ENCODE data around the gene LAMA2. TPM values are rescaled to one million over a fixed set of nuclear protein-coding genes. Genes with fewer than 3 reads are reported as not detected.

The LAMA2 gene
- 92.0 and 112 TPM in 2 replicates for total RNA-seq (2014; rRNA removed)
- 17.5 TPM for polyA plus RNA-seq (2012)

- DNase-seq (ENCODE audit: low read depth), result peak; percentile 94
Measured at GRCh38 chr6:128882991-128883611, at the start of gene LAMA2. LAMA2 (plus strand) TSS chr6:128883138; CDS start chr6:128883246, 108 bp downstream.

- no peak for DNase-seq (ENCODE audit: low read depth)
Measured at GRCh38 chr6:128836761-128837160, 46.2 kb upstream of the LAMA2 start.

- no peak for DNase-seq (ENCODE audit: low read depth)
Measured at GRCh38 chr6:128841518-128841917, 41.4 kb upstream of the LAMA2 start.

- DNase-seq (ENCODE audit: low read depth), result no peak
Measured at GRCh38 chr6:128844598-128844997, 38.3 kb upstream of the LAMA2 start.

- DNase-seq (ENCODE audit: low read depth), result no peak
Measured at GRCh38 chr6:128847431-128848210, 35.3 kb upstream of the LAMA2 start.

- DNase-seq (ENCODE audit: low read depth), result no peak
Measured at GRCh38 chr6:128848212-128848935, 34.6 kb upstream of the LAMA2 start.

GRCh38 chr6:128855581-128856085 is 27.3 kb upstream of the LAMA2 start:
- DNase-seq (ENCODE audit: low read depth), result no peak

- DNase-seq (ENCODE audit: low read depth), result no peak
Measured at GRCh38 chr6:128857806-128858205, 25.1 kb upstream of the LAMA2 start.

- no peak for DNase-seq (ENCODE audit: low read depth)
Measured at GRCh38 chr6:128860782-128861181, 22.2 kb upstream of the LAMA2 start.

GRCh38 chr6:128863983-128864382 is 19.0 kb upstream of the LAMA2 start:
- no peak for DNase-seq (ENCODE audit: low read depth)

GRCh38 chr6:128870746-128871145 is 12.2 kb upstream of the LAMA2 start:
- peak; percentile 19 for DNase-seq (ENCODE audit: low read depth)

- no peak for DNase-seq (ENCODE audit: low read depth)
Measured at GRCh38 chr6:128874863-128875262, 8.1 kb upstream of the LAMA2 start.

- peak; percentile 66 for DNase-seq (ENCODE audit: low read depth)
Measured at GRCh38 chr6:128882560-128882959, 378 bp upstream of the LAMA2 start.

- peak; percentile 17 for DNase-seq (ENCODE audit: low read depth)
Measured at GRCh38 chr6:128883906-128884305, 968 bp downstream of the LAMA2 start.

- DNase-seq (ENCODE audit: low read depth), result peak; percentile 60
Measured at GRCh38 chr6:128885381-128885780, 2.4 kb downstream of the LAMA2 start.

GRCh38 chr6:128886706-128887105 is 3.8 kb downstream of the LAMA2 start:
- DNase-seq (ENCODE audit: low read depth), result peak; percentile 14

GRCh38 chr6:128888444-128889175 is 5.7 kb downstream of the LAMA2 start:
- DNase-seq (ENCODE audit: low read depth), result no peak

GRCh38 chr6:128889870-128890269 is 6.9 kb downstream of the LAMA2 start:
- DNase-seq (ENCODE audit: low read depth), result no peak

GRCh38 chr6:128892079-128892478 is 9.1 kb downstream of the LAMA2 start:
- no peak for DNase-seq (ENCODE audit: low read depth)

GRCh38 chr6:128899341-128900050 is 16.6 kb downstream of the LAMA2 start:
- DNase-seq (ENCODE audit: low read depth), result peak; percentile 37

- DNase-seq (ENCODE audit: low read depth), result no peak
Measured at GRCh38 chr6:128903715-128904114, 20.8 kb downstream of the LAMA2 start.
